ENCODE measurements around the gene PFN4. TPM values are rescaled to one million over a fixed set of nuclear protein-coding genes. Genes with fewer than 3 reads are reported as not detected.
"Not testable (repeated sequence)": the region's sequence is repeated elsewhere in the genome, so short reads cannot be mapped to it uniquely, and the experiment has no call there.

PFN4 gene
- total RNA-seq, 1 donor from 2014 or later = not detected

- DNase-seq (ENCODE audit: low spot score in 2 of 2) (no peak), FAIRE-seq (no peak)
Observed at GRCh38 chr2:24115057-24115456, 8.1 kb downstream of the PFN4 start.

GRCh38 chr2:24111407-24111901 lies 11.7 kb downstream of the PFN4 start:
- no peak for DNase-seq (ENCODE audit: low spot score in 2 of 2)
- no peak for FAIRE-seq

- FAIRE-seq = no peak
Observed at GRCh38 chr2:24110660-24111303, 12.4 kb downstream of the PFN4 start.

GRCh38 chr2:24109431-24109830 lies 13.7 kb downstream of the PFN4 start:
- DNase-seq (ENCODE audit: low spot score in 2 of 2); FAIRE-seq: not testable (repeated sequence)

More at GRCh38 chr2:24110660-24111303, 12.4 kb downstream of the PFN4 start:
- no peak for DNase-seq (ENCODE audit: low spot score in 2 of 2)

- FAIRE-seq = peak; percentile 31
Observed at GRCh38 chr2:24107336-24107735, 15.8 kb downstream of the PFN4 start.

GRCh38 chr2:24106786-24107185 lies 16.3 kb downstream of the PFN4 start:
- DNase-seq (ENCODE audit: low spot score in 2 of 2) (no peak), FAIRE-seq (no peak)

More at GRCh38 chr2:24107336-24107735, 15.8 kb downstream of the PFN4 start:
- DNase-seq (ENCODE audit: low spot score in 2 of 2) = no peak

- DNase-seq (ENCODE audit: low spot score in 2 of 2) (no peak), FAIRE-seq (no peak)
Observed at GRCh38 chr2:24105816-24106215, 17.3 kb downstream of the PFN4 start.

- FAIRE-seq (no peak), DNase-seq (ENCODE audit: low spot score in 2 of 2) (no peak)
Observed at GRCh38 chr2:24104906-24105305, 18.2 kb downstream of the PFN4 start.

- no peak for FAIRE-seq
Observed at GRCh38 chr2:24104110-24104650, 19.0 kb downstream of the PFN4 start.

GRCh38 chr2:24102677-24103076 lies 20.5 kb downstream of the PFN4 start:
- DNase-seq (ENCODE audit: low spot score in 2 of 2) (no peak), FAIRE-seq (no peak)

More at GRCh38 chr2:24104110-24104650, 19.0 kb downstream of the PFN4 start:
- DNase-seq (ENCODE audit: low spot score in 2 of 2) = no peak

- FAIRE-seq (no peak), DNase-seq (ENCODE audit: low spot score in 2 of 2) (no peak)
Observed at GRCh38 chr2:24101992-24102391, 21.1 kb downstream of the PFN4 start.

- DNase-seq (ENCODE audit: low spot score in 2 of 2); FAIRE-seq: not testable (repeated sequence)
Observed at GRCh38 chr2:24100732-24101131, 22.4 kb downstream of the PFN4 start.

GRCh38 chr2:24095171-24095677 lies 27.9 kb downstream of the PFN4 start:
- FAIRE-seq; DNase-seq (ENCODE audit: low spot score in 2 of 2): not testable (repeated sequence)

GRCh38 chr2:24093270-24093669 lies 29.9 kb downstream of the PFN4 start:
- not testable (repeated sequence) for DNase-seq (ENCODE audit: low spot score in 2 of 2); FAIRE-seq

- DNase-seq (ENCODE audit: low spot score in 2 of 2) (no peak), FAIRE-seq (no peak)
Observed at GRCh38 chr2:24088821-24089359, 34.2 kb downstream of the PFN4 start.

GRCh38 chr2:24087032-24087431 lies 36.1 kb downstream of the PFN4 start:
- FAIRE-seq = no peak

GRCh38 chr2:24086241-24086640 lies 36.9 kb downstream of the PFN4 start:
- DNase-seq (ENCODE audit: low spot score in 2 of 2) = no peak

More at GRCh38 chr2:24087032-24087431, 36.1 kb downstream of the PFN4 start:
- no peak for DNase-seq (ENCODE audit: low spot score in 2 of 2)

GRCh38 chr2:24085200-24085489 lies 38.0 kb downstream of the PFN4 start:
- DNase-seq (ENCODE audit: low spot score in 2 of 2) (no peak), FAIRE-seq (no peak)

More at GRCh38 chr2:24086241-24086640, 36.9 kb downstream of the PFN4 start:
- no peak for FAIRE-seq

GRCh38 chr2:24084386-24085199 lies 38.5 kb downstream of the PFN4 start, which contains the start of gene TP53I3:
Gene TP53I3 (minus strand): TSS chr2:24084834. CDS start chr2:24084326, 508 bp downstream.
- peak; percentile 77 to 87 for DNase-seq (ENCODE audit: low spot score in 2 of 2)
- no peak for FAIRE-seq

- DNase-seq (ENCODE audit: low spot score in 2 of 2) (peak in 1 of 2 donors; percentile 32), FAIRE-seq (no peak)
Observed at GRCh38 chr2:24083567-24084385, 39.4 kb downstream of the PFN4 start.
